IMR-90 (cell line): Measurements from ENCODE around the gene LYRM4.

Experiments
- CEBPB ChIP-seq: IDR thresholded peaks from 2 replicates; pipeline ENCODE4 v1.6.1; 2012; ENCODE audit warnings: low read depth, low read length, improper control_type of control experiment
- CTCF ChIP-seq: conservative IDR thresholded peaks from 2 replicates; pipeline ENCODE4 v1.5.1; 2012; ENCODE audit warnings: mild to moderate bottlenecking, low read depth, low read length, improper control_type of control experiment
- ELK1 ChIP-seq: fragments of 150-350 bp; IDR thresholded peaks from 2 replicates; pipeline ENCODE4 v1.6.1; 2016; ENCODE audit warnings: low read depth, mild to moderate bottlenecking, low read length, moderate library complexity, borderline replicate concordance
- MAFK ChIP-seq: IDR thresholded peaks from 2 replicates; pipeline ENCODE4 v1.6.1; 2012; ENCODE audit warnings: low read depth, low read length, improper control_type of control experiment
- POLR2A ChIP-seq: IDR thresholded peaks from 2 replicates; pipeline ENCODE4 v1.6.1; 2012; ENCODE audit warnings: mild to moderate bottlenecking, low read depth, low read length
- RAD21 ChIP-seq: IDR thresholded peaks from 2 replicates; pipeline ENCODE4 v1.6.1; 2012; ENCODE audit warnings: low read length, improper control_type of control experiment
- RFX5 ChIP-seq: IDR thresholded peaks from 2 replicates; pipeline ENCODE4 v1.8.0; 2012; ENCODE audit warnings: low read depth, mild to moderate bottlenecking, low read length, moderate library complexity
- SMC3 ChIP-seq: fragments of 150-350 bp; IDR thresholded peaks from 2 replicates; pipeline ENCODE4 v1.6.1; 2016; ENCODE audit warnings: low read depth, mild to moderate bottlenecking, antibody characterized with exemption, low read length, moderate library complexity

DNA sequence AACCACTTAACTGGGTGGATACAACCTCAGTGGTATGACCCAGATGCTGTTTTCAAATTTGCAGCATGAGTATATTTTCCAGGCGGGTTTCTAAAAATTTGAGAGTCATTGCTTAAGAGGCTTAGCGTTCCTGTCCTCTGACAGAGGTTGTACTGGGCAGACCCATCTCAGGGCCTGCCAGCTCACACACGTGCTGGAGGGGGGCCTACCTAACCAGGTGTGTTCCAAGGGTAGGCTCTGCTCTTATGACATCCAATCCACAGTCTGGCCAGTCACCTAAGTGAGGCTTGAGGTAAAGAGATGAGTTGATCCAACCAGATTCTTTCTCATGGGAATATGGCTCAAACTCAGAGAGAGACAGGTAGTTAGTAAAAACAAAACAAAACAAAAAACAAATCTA, 1.3 kb downstream of the LYRM4 start:
- no peak for TF ChIP-seq CTCF
- no peak for TF ChIP-seq RFX5
- no peak for TF ChIP-seq POLR2A
- TF ChIP-seq MAFK: no peak
- no peak for TF ChIP-seq ELK1
- no peak for TF ChIP-seq RAD21
- TF ChIP-seq CEBPB: no peak
- TF ChIP-seq SMC3: no peak
